K562 (cell line): ENCODE data around the gene CCDC85C. TPM values are rescaled to one million over a fixed set of nuclear protein-coding genes. Genes with fewer than 3 reads are reported as not detected.

Experiments used
- BRD4 ChIP-seq: fragments of 200-600 bp; sonication (generic); IDR thresholded peaks from 2 replicates; pipeline ENCODE4 v1.6.1; 2017; ENCODE audit warnings: inconsistent platforms
- ETV1 ChIP-seq: fragments of 450-650 bp; conservative IDR thresholded peaks from 2 replicates; pipeline ENCODE4 v1.6.1; 2016; ENCODE audit warnings: missing genetic modification characterization, control low read depth, low read depth, missing compliant biosample characterization
- MTA1 ChIP-seq: fragments of 450-650 bp; IDR thresholded peaks from 2 replicates; pipeline ENCODE4 v1.6.1; 2017; ENCODE audit warnings: borderline replicate concordance
- MYC ChIP-seq, 2 experiments: fragments of 250-450 bp in 1 of 2; sonication (Bioruptor Pico) in 1 of 2; IDR thresholded peaks; 2 replicates each; pipeline versions ENCODE4 v1.5.1 to v1.6.1; 2012 to 2021; ENCODE audit warnings: low read depth in 2 of 2, borderline replicate concordance in 1 of 2, improper control_type of control experiment in 1 of 2, low read length in 1 of 2, mild to moderate bottlenecking in 1 of 2, moderate library complexity in 1 of 2
- NR2F6 ChIP-seq: fragments of 450-650 bp; formaldehyde crosslinking; IDR thresholded peaks from 2 replicates; pipeline ENCODE4 v1.4.0; 2020; ENCODE audit warnings: mild to moderate bottlenecking
- SIN3B ChIP-seq: fragments of 450-650 bp; IDR thresholded peaks from 2 replicates; pipeline ENCODE4 v1.6.1; 2017; ENCODE audit warnings: low read depth, mild to moderate bottlenecking, moderate library complexity
- TBL1XR1 ChIP-seq, 2 experiments: IDR thresholded peaks; 2 replicates each; pipeline ENCODE4 v1.6.1; 2012; ENCODE audit warnings: improper control_type of control experiment in 2 of 2, low read length in 2 of 2, mild to moderate bottlenecking in 1 of 2
- TEAD4 ChIP-seq, 2 experiments: sonication (generic) in 1 of 2; formaldehyde crosslinking in 1 of 2; IDR thresholded peaks; 2 replicates each; pipeline versions ENCODE4 v1.6.1 to v1.8.0; 2012 to 2022; ENCODE audit warnings: borderline replicate concordance in 1 of 2, inconsistent platforms in 1 of 2, low read length in 1 of 2, mild to moderate bottlenecking in 1 of 2, missing genetic modification reagents in 1 of 2
- ZNF780A ChIP-seq: fragments of 250-450 bp; sonication (Bioruptor Pico); IDR thresholded peaks from 2 replicates; pipeline ENCODE4 v1.5.0; 2021; ENCODE audit warnings: mild to moderate bottlenecking
- polyA plus RNA-seq, 8 experiments: library from polyadenylated mRNA; depleted of rRNA in 4 of 8; stranded (reverse) in 5 of 8; unstranded in 3 of 8; fragments of >200 nt; fragmentation: Nextera tagmentation in 2 of 8; fragmentation: Illumina TruSeq in 1 of 8; extraction: Ambion mirVana in 2 of 8; extraction: Trizol in 1 of 8; gene quantifications; 2 replicates each; pipeline versions ENCODE4 v1.2.1 to v1.2.3, GENCODE V29; 2011 to 2014; ENCODE audit warnings: inconsistent platforms in 1 of 8, missing spikeins in 1 of 8
- total RNA-seq, 7 experiments: library from RNA; depleted of rRNA in 6 of 7; stranded (reverse); fragments of >200 nt in 6 of 7; fragmentation: Illumina TruSeq in 2 of 7; extraction: Trizol in 2 of 7; gene quantifications; 2 replicates each; pipeline versions ENCODE4 v1.2.1 to v1.2.3, GENCODE V29; 2011 to 2021; ENCODE audit warnings: low replicate concordance in 1 of 7
- TF ChIP-seq, protein P1 (sequence below): fragments of 450-650 bp; formaldehyde crosslinking; IDR thresholded peaks from 2 replicates; pipeline ENCODE4 v1.4.0; 2020; ENCODE audit warnings: mild to moderate bottlenecking, moderate library complexity
- TF ChIP-seq, protein P2 (sequence below): fragments of 450-650 bp; formaldehyde crosslinking; IDR thresholded peaks from 2 replicates; pipeline ENCODE4 v1.4.0; 2020; ENCODE audit warnings: mild to moderate bottlenecking, moderate library complexity
- TF ChIP-seq, protein P3 (sequence below), 2 experiments: fragments of 450-650 bp; formaldehyde crosslinking in 1 of 2; IDR thresholded peaks; 2 replicates each; pipeline versions ENCODE4 v1.4.0 to v1.6.1; 2014 to 2020; ENCODE audit warnings: mild to moderate bottlenecking in 2 of 2, borderline replicate concordance in 1 of 2, low read depth in 1 of 2
- TF ChIP-seq, protein P4 (sequence below): sonication (generic); formaldehyde crosslinking; IDR thresholded peaks from 2 replicates; pipeline ENCODE4 v1.8.0; 2022; ENCODE audit warnings: mild to moderate bottlenecking, missing genetic modification reagents
- TF ChIP-seq, protein P5 (sequence below): sonication (generic); formaldehyde crosslinking; IDR thresholded peaks from 2 replicates; pipeline ENCODE4 v1.9.0; 2022; ENCODE audit warnings: mild to moderate bottlenecking, missing genetic modification reagents
- TF ChIP-seq, protein P6 (sequence below): fragments of 250-450 bp; sonication (Bioruptor Pico); IDR thresholded peaks from 2 replicates; pipeline ENCODE4 v1.6.1; 2021; ENCODE audit warnings: mild to moderate bottlenecking

Gene CCDC85C
- total and polyA plus RNA-seq, 9 of the 15 experiments (the other 6 are each of a cell fraction or from before 2014, with no cell fraction given) = 0.18 to 22.0 (median 6.3) TPM

DNA sequence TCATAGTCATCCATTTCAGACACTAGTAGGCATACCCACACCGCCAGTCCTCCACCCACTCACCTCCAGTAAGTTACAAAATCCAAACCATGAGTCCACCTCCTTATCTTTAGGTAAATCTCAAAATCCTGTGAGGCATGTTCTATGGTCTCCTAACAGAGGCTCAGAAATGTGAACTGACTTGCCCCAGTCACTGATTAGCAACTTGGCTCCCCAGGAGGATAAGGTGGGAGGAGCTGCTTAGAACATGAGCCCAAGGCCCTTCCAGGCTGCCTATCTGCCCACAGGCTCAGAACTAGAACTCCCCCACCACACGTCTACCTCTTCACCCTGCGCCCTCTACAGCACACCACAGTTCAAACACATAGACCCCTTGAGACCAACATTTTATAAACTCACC lies 143.2 kb downstream of the CCDC85C start (continued):
- TF ChIP-seq, protein P1, sequence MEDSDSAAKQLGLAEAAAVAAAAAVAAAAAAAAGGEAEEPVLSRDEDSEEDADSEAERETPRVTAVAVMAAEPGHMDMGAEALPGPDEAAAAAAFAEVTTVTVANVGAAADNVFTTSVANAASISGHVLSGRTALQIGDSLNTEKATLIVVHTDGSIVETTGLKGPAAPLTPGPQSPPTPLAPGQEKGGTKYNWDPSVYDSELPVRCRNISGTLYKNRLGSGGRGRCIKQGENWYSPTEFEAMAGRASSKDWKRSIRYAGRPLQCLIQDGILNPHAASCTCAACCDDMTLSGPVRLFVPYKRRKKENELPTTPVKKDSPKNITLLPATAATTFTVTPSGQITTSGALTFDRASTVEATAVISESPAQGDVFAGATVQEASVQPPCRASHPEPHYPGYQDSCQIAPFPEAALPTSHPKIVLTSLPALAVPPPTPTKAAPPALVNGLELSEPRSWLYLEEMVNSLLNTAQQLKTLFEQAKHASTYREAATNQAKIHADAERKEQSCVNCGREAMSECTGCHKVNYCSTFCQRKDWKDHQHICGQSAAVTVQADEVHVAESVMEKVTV (CRISPR knock-in tag) = no peak
- TF ChIP-seq, protein P2, sequence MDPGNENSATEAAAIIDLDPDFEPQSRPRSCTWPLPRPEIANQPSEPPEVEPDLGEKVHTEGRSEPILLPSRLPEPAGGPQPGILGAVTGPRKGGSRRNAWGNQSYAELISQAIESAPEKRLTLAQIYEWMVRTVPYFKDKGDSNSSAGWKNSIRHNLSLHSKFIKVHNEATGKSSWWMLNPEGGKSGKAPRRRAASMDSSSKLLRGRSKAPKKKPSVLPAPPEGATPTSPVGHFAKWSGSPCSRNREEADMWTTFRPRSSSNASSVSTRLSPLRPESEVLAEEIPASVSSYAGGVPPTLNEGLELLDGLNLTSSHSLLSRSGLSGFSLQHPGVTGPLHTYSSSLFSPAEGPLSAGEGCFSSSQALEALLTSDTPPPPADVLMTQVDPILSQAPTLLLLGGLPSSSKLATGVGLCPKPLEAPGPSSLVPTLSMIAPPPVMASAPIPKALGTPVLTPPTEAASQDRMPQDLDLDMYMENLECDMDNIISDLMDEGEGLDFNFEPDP = no peak
- TF ChIP-seq, protein P3, sequence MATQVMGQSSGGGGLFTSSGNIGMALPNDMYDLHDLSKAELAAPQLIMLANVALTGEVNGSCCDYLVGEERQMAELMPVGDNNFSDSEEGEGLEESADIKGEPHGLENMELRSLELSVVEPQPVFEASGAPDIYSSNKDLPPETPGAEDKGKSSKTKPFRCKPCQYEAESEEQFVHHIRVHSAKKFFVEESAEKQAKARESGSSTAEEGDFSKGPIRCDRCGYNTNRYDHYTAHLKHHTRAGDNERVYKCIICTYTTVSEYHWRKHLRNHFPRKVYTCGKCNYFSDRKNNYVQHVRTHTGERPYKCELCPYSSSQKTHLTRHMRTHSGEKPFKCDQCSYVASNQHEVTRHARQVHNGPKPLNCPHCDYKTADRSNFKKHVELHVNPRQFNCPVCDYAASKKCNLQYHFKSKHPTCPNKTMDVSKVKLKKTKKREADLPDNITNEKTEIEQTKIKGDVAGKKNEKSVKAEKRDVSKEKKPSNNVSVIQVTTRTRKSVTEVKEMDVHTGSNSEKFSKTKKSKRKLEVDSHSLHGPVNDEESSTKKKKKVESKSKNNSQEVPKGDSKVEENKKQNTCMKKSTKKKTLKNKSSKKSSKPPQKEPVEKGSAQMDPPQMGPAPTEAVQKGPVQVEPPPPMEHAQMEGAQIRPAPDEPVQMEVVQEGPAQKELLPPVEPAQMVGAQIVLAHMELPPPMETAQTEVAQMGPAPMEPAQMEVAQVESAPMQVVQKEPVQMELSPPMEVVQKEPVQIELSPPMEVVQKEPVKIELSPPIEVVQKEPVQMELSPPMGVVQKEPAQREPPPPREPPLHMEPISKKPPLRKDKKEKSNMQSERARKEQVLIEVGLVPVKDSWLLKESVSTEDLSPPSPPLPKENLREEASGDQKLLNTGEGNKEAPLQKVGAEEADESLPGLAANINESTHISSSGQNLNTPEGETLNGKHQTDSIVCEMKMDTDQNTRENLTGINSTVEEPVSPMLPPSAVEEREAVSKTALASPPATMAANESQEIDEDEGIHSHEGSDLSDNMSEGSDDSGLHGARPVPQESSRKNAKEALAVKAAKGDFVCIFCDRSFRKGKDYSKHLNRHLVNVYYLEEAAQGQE (IDR thresholded peaks at IDR 0.05; ENCODE audit: borderline replicate concordance) = 0 out of 2 replicates have a peak, but pooled peaks have one; percentile 7
- TF ChIP-seq, protein P3 (CRISPR knock-in tag; IDR thresholded peaks at IDR 0.05; ENCODE audit: low read depth) = no peak
- TF ChIP-seq ETV1 (no peak), ZNF780A (no peak), NR2F6 (CRISPR knock-in tag) (no peak), MTA1 (no peak), SIN3B (no peak), BRD4 (no peak), TEAD4 (IDR thresholded peaks at IDR 0.05; ENCODE audit: low read length) (peak; percentile 54), TEAD4 (CRISPR knock-in tag; IDR thresholded peaks at IDR 0.05; ENCODE audit: borderline replicate concordance) (no peak), TBL1XR1 (IDR thresholded peaks at IDR 0.05; ENCODE audit: low read length in 2 of 2) (no peak), MYC (IDR thresholded peaks at IDR 0.05; ENCODE audit: low read depth, low read length) (peak; percentile 29; the same call in 1 of the 2 replicates), MYC (CRISPR knock-in tag; IDR thresholded peaks at IDR 0.05; ENCODE audit: borderline replicate concordance, low read depth) (no peak)
- TF ChIP-seq, protein P4, sequence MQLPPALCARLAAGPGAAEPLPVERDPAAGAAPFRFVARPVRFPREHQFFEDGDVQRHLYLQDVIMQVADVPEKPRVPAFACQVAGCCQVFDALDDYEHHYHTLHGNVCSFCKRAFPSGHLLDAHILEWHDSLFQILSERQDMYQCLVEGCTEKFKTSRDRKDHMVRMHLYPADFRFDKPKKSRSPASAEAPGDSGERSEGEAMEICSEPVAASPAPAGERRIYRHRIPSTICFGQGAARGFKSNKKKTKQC (CRISPR knock-in tag) = no peak
- TF ChIP-seq, protein P5, sequence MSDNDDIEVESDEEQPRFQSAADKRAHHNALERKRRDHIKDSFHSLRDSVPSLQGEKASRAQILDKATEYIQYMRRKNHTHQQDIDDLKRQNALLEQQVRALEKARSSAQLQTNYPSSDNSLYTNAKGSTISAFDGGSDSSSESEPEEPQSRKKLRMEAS = no peak
- TF ChIP-seq, protein P6, sequence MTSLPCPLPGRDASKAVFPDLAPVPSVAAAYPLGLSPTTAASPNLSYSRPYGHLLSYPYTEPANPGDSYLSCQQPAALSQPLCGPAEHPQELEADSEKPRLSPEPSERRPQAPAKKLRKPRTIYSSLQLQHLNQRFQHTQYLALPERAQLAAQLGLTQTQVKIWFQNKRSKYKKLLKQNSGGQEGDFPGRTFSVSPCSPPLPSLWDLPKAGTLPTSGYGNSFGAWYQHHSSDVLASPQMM (CRISPR knock-in tag) = no peak
